Stimulated activated CD8-positive, alpha-beta memory T cell treated with anti-CD3 and anti-CD28 coated beads, Interleukin-7, amount 100 ng/mL, for 48 hours (primary cell): Measurements from ENCODE around the gene ANKRD39.
A peak's percentile ranks its signal among the peaks of the same experiment; 100 is the strongest.
"Not testable (repeated sequence)": the region's sequence is repeated elsewhere in the genome, so short reads cannot be mapped to it uniquely, and the experiment has no call there.

Source experiments
- DNase-seq, 2 donors: peaks; one replicate each; pipeline ENCODE4 v3.0.0-alpha.2; 2020; ENCODE audit warnings: low read depth in 1 of 2; ENCODE audit errors: extremely low read depth in 1 of 2

ANKRD39 gene

GRCh38 chr2:96857667-96858372, at the start of gene ANKRD39:
Gene ANKRD39, minus strand, starts transcription at chr2:96858016. Its CDS starts 29 bp downstream, at chr2:96857987.
- peak; percentile 94 to 95 for DNase-seq

GRCh38 chr2:96906729-96907114, 48.9 kb upstream of the ANKRD39 start:
- DNase-seq = no peak

- no peak for DNase-seq
These were observed 46.0 kb upstream of the ANKRD39 start for GRCh38 chr2:96903815-96904214.

- DNase-seq = no peak
These were observed 45.5 kb upstream of the ANKRD39 start for GRCh38 chr2:96903318-96903717.

GRCh38 chr2:96900237-96900636, 42.4 kb upstream of the ANKRD39 start:
- DNase-seq = no peak

- no peak for DNase-seq
These were observed 41.6 kb upstream of the ANKRD39 start for GRCh38 chr2:96899413-96899741.

- DNase-seq = no peak
These were observed 41.0 kb upstream of the ANKRD39 start for GRCh38 chr2:96898641-96899412.

- no peak for DNase-seq
These were observed 40.3 kb upstream of the ANKRD39 start for GRCh38 chr2:96898135-96898505.

GRCh38 chr2:96897491-96898134, 39.8 kb upstream of the ANKRD39 start:
- no peak for DNase-seq

- DNase-seq = no peak
These were observed 38.2 kb upstream of the ANKRD39 start for GRCh38 chr2:96895746-96896651.

- no peak for DNase-seq
These were observed 37.4 kb upstream of the ANKRD39 start for GRCh38 chr2:96895032-96895745.

- DNase-seq = no peak
These were observed 36.3 kb upstream of the ANKRD39 start for GRCh38 chr2:96894151-96894531.

- no peak for DNase-seq
These were observed 35.7 kb upstream of the ANKRD39 start for GRCh38 chr2:96893289-96894150.

- DNase-seq = no peak
These were observed 33.9 kb upstream of the ANKRD39 start for GRCh38 chr2:96891591-96892333.

- no peak for DNase-seq
These were observed 33.0 kb upstream of the ANKRD39 start for GRCh38 chr2:96890726-96891385.

- DNase-seq = no peak
These were observed 32.4 kb upstream of the ANKRD39 start for GRCh38 chr2:96890252-96890651.

GRCh38 chr2:96889502-96889901, 31.7 kb upstream of the ANKRD39 start:
- DNase-seq = not testable (repeated sequence)
